Measurements from ENCODE around the gene PPP1R14D.

The PPP1R14D gene

DNA sequence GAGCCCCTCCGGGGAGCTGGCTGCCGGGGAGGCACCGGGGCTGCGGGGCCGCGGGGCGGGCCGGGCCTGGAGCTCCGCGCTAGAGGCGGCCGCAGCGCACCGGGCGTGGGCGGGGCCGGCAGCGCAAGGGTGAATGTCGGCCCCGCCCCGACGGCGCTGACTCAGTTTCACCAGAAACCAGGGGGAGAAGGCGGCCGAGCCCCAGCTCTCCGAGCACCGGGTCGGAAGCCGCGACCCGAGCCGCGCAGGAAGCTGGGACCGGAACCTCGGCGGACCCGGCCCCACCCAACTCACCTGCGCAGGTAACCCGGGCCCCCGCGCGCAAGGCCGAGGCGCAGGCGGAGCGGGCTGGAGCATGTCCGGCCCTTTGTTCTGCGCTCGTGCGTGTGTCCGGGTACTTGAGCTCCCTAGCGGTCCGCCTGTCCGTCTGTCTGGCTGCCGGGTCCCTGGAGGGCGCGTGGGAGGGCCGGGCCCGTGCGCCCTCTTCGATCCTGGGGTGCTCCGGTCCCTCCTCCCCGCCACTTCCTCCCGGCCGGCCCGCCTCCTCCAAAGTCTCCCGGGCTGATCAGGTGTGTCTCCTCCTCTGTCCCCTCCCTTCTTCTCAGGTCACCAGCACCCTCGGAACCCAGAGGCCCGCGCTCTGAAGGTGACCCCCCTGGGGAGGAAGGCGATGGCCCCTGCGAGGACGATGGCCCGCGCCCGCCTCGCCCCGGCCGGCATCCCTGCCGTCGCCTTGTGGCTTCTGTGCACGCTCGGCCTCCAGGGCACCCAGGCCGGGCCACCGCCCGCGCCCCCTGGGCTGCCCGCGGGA, 15.6 kb upstream of the PPP1R14D start, which contains the start of gene SPINT1:
SPINT1 (plus strand) TSS at position 164 of the 811 bp plus-strand sequence; CDS start at position 671, 507 bp downstream.
- Histone ChIP-seq H3K9me2 (replicated peaks; ENCODE audit: insufficient read depth, low read length) (no peaks in the 10 kb centered on the region), H3K27ac (ENCODE audit: low read length) (no peak within 1 kb of the TSS; the same call in 1 of the 2 replicates), H3K4me3 (ENCODE audit: low read length) (peak within 1 kb of the TSS; percentile 77), H3K36me3 (replicated peaks; ENCODE audit: insufficient read depth, low read length) (no peaks in the 10 kb centered on the region), H3K9me3 (replicated peaks; ENCODE audit: insufficient read depth, low read length) (no peaks in the 10 kb centered on the region), H3K9ac (ENCODE audit: low read length) (peak within 1 kb of the TSS; percentile 51; the same call in 1 of the 2 replicates), H3F3A (ENCODE audit: insufficient read depth, low read length) (peaks cover 6% of the 10 kb centered on the region; the same call in 1 of the 2 replicates), H4K20me1 (ENCODE audit: insufficient read depth, low read length) (no peaks in the 10 kb centered on the region), H3K27me3 (replicated peaks; ENCODE audit: insufficient read depth, low read length) (no peaks in the 10 kb centered on the region), H3K4me2 (ENCODE audit: low read depth, low read length) (peak within 1 kb of the TSS; percentile 75), H3K79me2 (ENCODE audit: low read length) (peaks cover 44% of the 10 kb centered on the region), H2AFZ (ENCODE audit: low read length) (peak within 1 kb of the TSS; percentile 94), H3K4me1 (ENCODE audit: low read length) (peaks cover 25% of the 10 kb centered on the region)
- TF ChIP-seq, protein P1, sequence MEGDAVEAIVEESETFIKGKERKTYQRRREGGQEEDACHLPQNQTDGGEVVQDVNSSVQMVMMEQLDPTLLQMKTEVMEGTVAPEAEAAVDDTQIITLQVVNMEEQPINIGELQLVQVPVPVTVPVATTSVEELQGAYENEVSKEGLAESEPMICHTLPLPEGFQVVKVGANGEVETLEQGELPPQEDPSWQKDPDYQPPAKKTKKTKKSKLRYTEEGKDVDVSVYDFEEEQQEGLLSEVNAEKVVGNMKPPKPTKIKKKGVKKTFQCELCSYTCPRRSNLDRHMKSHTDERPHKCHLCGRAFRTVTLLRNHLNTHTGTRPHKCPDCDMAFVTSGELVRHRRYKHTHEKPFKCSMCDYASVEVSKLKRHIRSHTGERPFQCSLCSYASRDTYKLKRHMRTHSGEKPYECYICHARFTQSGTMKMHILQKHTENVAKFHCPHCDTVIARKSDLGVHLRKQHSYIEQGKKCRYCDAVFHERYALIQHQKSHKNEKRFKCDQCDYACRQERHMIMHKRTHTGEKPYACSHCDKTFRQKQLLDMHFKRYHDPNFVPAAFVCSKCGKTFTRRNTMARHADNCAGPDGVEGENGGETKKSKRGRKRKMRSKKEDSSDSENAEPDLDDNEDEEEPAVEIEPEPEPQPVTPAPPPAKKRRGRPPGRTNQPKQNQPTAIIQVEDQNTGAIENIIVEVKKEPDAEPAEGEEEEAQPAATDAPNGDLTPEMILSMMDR (IDR thresholded peaks at IDR 0.05; ENCODE audit: low read length) = no peak
- no peak for TF ChIP-seq EZH2 (optimal IDR thresholded peaks at IDR 0.05; ENCODE audit: low read depth, low read length)
- TF ChIP-seq EZH2phosphoT487 (IDR thresholded peaks at IDR 0.05; ENCODE audit: low read length) = no peak
- DNase-seq = peak; percentile 47

DNA sequence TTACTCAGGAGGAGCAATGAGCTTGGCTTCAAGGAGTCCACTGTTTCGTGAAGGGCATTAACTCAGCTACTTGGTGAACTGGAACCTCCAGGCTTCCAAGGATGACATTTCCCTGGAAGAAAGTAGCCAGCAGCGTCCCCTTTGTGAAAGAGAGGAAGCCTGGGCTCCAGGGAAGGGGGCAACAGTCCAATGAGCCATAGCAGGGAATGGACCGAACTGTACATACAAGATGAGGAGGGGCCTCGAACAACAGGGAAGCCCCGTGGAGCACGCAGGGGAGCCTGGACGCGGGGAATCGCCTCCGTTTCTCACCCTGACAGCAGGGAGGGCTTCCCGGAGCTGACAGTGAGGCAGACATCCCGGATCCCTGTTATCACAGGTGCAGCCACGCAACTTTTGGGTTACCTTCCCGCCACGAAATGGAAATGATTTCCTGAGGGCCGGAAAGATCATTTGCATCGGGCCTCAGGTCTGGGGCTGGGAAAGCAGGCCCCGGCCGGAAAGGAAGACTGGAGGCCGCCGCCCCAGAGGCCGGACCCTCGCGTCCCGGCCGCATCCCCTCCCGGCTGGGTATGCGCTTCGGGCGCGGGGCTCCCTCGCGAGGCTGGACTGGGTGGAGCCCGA, 14.9 kb upstream of the PPP1R14D start:
- Histone ChIP-seq H3K4me1 (ENCODE audit: low read length) (peaks cover 25% of the 10 kb centered on the region), H3F3A (ENCODE audit: insufficient read depth, low read length) (peaks cover 6% of the 10 kb centered on the region; the same call in 1 of the 2 replicates), H2AFZ (ENCODE audit: low read length) (peak overlapping the region; percentile 94), H3K4me3 (ENCODE audit: low read length) (peak overlapping the region; percentile 77), H3K9me3 (replicated peaks; ENCODE audit: insufficient read depth, low read length) (no peaks in the 10 kb centered on the region), H3K9me2 (replicated peaks; ENCODE audit: insufficient read depth, low read length) (no peaks in the 10 kb centered on the region), H3K9ac (ENCODE audit: low read length) (peak overlapping the region; percentile 28; the same call in 1 of the 2 replicates), H3K27me3 (replicated peaks; ENCODE audit: insufficient read depth, low read length) (no peaks in the 10 kb centered on the region), H3K36me3 (replicated peaks; ENCODE audit: insufficient read depth, low read length) (no peaks in the 10 kb centered on the region), H3K4me2 (ENCODE audit: low read depth, low read length) (peak overlapping the region; percentile 75; the same call in 1 of the 2 replicates), H4K20me1 (ENCODE audit: insufficient read depth, low read length) (no peaks in the 10 kb centered on the region), H3K79me2 (ENCODE audit: low read length) (peaks cover 39% of the 10 kb centered on the region), H3K27ac (ENCODE audit: low read length) (no peak overlapping the region)
- no peak for DNase-seq
- TF ChIP-seq EZH2phosphoT487 (IDR thresholded peaks at IDR 0.05; ENCODE audit: low read length) (no peak), EZH2 (optimal IDR thresholded peaks at IDR 0.05; ENCODE audit: low read depth, low read length) (no peak)
- TF ChIP-seq, protein P1 (IDR thresholded peaks at IDR 0.05; ENCODE audit: low read length) = no peak

DNA sequence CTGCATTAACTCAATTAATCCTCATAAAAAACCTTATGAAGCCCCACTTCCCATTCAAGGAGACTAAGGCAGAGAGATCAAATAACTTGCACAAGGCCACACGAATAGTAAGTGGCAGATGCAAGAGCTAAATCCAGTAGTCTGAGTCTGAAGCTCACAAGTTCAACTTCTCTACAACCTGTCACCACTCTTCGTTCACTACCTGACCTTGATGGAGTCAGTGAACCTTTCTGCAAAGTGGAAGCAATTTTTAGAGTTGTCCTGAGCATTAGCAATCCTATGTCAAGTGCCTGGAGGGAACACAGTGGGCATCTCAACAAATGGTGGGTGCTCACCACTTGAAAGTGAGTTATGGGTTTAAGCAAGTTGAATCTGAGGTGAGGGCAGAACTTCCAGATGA, 13.2 kb upstream of the PPP1R14D start:
- Histone ChIP-seq H3K4me2 (ENCODE audit: low read depth, low read length) (no peak overlapping the region), H3K9me2 (replicated peaks; ENCODE audit: insufficient read depth, low read length) (no peaks in the 10 kb centered on the region), H3K9ac (ENCODE audit: low read length) (no peak overlapping the region), H3K79me2 (ENCODE audit: low read length) (peaks cover 23% of the 10 kb centered on the region), H4K20me1 (ENCODE audit: insufficient read depth, low read length) (no peaks in the 10 kb centered on the region), H3K9me3 (replicated peaks; ENCODE audit: insufficient read depth, low read length) (no peaks in the 10 kb centered on the region), H3K27ac (ENCODE audit: low read length) (no peak overlapping the region), H3K36me3 (replicated peaks; ENCODE audit: insufficient read depth, low read length) (no peaks in the 10 kb centered on the region), H2AFZ (ENCODE audit: low read length) (no peak overlapping the region), H3F3A (ENCODE audit: insufficient read depth, low read length) (peaks cover 6% of the 10 kb centered on the region; the same call in 1 of the 2 replicates), H3K27me3 (replicated peaks; ENCODE audit: insufficient read depth, low read length) (no peaks in the 10 kb centered on the region), H3K4me1 (ENCODE audit: low read length) (peaks cover 15% of the 10 kb centered on the region), H3K4me3 (ENCODE audit: low read length) (no peak overlapping the region)
- TF ChIP-seq EZH2 (optimal IDR thresholded peaks at IDR 0.05; ENCODE audit: low read depth, low read length) = no peak
- TF ChIP-seq EZH2phosphoT487 (IDR thresholded peaks at IDR 0.05; ENCODE audit: low read length) = no peak
- TF ChIP-seq, protein P1 (IDR thresholded peaks at IDR 0.05; ENCODE audit: low read length) = no peak
- no peak for DNase-seq

Data from MM.1S (cell line).